Thyroid gland (tissue), 4 donors: ENCODE results near the gene ALCAM.

Source experiments
- POLR2A ChIP-seq, 2 donors: fragments of 450-650 bp; IDR thresholded peaks; one replicate each; pipeline ENCODE4 v1.6.1; 2017; ENCODE audit warnings: antibody characterized with exemption in 2 of 2, mild to moderate bottlenecking in 2 of 2, moderate library complexity in 1 of 2
- TF ChIP-seq, protein P1 (sequence below), 6 experiments: fragments of 200-600 bp in 3 of 6; fragments of 450-650 bp in 3 of 6; sonication (generic) in 3 of 6; IDR thresholded peaks; one replicate each; pipeline ENCODE4 v1.5.1; 2016 to 2019; ENCODE audit warnings: antibody characterized with exemption in 6 of 6, mild to moderate bottlenecking in 2 of 6, inconsistent platforms in 1 of 6, moderate library complexity in 1 of 6

DNA sequence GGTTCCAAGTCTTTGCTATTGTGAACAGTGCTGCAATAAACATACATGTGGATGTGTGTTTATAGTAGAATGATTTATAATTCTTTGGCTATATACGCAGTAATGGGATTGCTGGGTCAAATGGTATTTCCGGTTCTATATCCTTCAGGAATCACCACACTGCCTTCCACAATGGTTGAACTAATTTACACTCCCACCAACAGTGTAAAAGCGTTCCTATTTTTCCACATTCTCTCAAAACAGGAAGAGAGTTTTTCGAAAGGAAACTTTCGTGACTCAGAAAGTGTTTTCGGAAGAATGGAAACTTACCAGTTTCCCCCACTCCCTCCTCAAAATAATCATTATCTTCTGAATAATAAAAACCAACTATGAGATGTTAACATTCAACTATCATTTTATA, 205.8 kb downstream of the ALCAM start:
- TF ChIP-seq POLR2A (IDR thresholded peaks at IDR 0.05) = no peak
- TF ChIP-seq, protein P1, sequence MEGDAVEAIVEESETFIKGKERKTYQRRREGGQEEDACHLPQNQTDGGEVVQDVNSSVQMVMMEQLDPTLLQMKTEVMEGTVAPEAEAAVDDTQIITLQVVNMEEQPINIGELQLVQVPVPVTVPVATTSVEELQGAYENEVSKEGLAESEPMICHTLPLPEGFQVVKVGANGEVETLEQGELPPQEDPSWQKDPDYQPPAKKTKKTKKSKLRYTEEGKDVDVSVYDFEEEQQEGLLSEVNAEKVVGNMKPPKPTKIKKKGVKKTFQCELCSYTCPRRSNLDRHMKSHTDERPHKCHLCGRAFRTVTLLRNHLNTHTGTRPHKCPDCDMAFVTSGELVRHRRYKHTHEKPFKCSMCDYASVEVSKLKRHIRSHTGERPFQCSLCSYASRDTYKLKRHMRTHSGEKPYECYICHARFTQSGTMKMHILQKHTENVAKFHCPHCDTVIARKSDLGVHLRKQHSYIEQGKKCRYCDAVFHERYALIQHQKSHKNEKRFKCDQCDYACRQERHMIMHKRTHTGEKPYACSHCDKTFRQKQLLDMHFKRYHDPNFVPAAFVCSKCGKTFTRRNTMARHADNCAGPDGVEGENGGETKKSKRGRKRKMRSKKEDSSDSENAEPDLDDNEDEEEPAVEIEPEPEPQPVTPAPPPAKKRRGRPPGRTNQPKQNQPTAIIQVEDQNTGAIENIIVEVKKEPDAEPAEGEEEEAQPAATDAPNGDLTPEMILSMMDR (IDR thresholded peaks at IDR 0.05) = no peak
